ENCODE results near the gene RUBCN.
"Not testable (repeated sequence)": the region's sequence is repeated elsewhere in the genome, so short reads cannot be mapped to it uniquely, and the experiment has no call there.

Gene RUBCN

DNA sequence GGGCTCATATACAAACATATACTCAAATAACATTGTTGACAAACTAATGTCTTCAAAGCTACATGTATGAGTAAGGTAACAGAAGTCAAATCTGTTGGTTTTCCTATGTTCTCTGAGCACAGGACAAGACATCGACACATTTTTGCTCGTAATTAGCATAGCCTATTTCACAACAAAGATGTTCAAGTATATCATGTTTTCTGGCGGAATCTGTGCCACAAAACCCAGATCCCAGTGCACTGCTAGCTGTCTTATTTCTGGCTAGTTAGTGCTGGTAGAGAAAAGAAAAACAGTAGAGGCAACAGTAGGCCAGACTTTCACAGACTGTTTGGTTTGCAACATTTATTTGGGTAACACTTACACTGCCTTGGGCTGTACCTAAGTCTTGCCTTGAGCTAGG is 51.2 kb downstream of the RUBCN start:
- no peak for DNase-seq (ENCODE audit: low spot score)

- no peak for DNase-seq (ENCODE audit: low spot score)
Measured at GRCh38 chr3:197683191-197683590, 53.5 kb downstream of the RUBCN start.

DNA sequence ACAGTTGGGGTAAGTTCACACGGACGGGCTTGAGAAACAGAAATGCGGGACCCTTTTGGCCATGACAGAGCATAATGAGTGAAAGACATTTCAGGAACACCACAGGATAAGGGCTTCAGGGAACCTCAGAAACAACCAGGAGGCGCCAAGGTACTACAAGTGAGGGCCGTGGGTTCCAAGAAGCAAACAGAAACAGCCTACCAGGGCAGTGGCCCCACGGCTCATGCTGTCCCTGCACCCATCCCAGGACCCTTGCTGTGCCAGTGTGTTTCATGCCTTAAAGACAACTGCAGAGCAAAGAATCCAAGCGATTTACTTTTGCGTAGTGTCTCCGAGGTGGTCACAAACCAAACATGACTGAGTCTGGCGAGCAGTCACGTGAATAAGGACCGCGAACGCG is 54.0 kb downstream of the RUBCN start:
- DNase-seq (ENCODE audit: low spot score): no peak

DNA sequence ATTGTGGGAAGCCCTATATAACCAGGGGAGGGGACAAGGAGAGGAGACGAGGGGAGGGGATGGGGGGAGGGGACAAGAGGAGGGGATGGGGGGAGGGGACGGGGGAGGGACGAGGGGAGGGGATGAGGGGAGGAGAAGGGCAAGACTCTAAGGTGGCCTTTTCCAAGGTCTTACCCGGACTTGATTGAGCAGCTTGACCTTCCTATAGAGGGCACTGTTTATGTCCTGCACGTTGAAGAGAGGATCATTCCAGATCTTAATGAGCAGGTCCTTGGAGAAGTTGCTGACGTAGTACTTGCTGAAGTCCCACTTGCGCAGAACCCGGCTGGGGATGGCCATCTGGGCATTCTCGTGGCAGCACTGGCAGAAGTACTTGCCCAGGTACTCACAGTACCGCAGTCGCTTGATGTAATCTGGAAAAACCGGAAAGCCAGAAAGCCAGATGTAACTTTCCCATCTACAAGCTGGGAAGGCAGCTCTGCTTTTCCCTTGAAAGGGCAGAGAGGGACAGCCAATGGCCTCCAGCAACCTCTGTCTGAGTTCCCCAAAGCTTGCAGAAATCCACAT is 55.7 kb downstream of the RUBCN start:
- DNase-seq (ENCODE audit: low spot score): no peak

- no peak for DNase-seq (ENCODE audit: low spot score)
Measured at GRCh38 chr3:197675951-197676350, 60.8 kb downstream of the RUBCN start.

- DNase-seq (ENCODE audit: low spot score): no peak
Measured at GRCh38 chr3:197675563-197675860, 61.2 kb downstream of the RUBCN start.

GRCh38 chr3:197674741-197675562 is 61.8 kb downstream of the RUBCN start:
- no peak for DNase-seq (ENCODE audit: low spot score)

DNA sequence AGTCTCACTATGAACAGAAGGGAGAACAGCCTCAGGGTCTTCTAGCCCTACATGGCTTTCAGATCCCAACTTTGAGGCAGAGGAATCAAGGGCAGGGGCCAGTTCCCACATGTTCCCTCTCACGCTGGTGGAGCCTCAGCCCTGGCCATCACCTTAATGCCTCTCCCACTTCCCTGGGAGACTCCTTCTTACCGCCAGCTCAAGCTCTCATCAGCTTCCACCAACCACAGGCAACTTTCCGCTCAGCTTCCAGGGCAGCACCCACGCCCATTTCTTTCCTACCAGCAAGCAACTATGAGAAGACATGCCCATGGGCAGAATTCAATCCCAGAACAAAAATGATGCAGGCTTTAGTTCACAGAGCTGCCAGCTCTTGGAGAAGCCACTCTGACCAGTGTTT is 63.5 kb downstream of the RUBCN start:
- DNase-seq (ENCODE audit: low spot score): no peak

GRCh38 chr3:197670361-197670760 is 66.3 kb downstream of the RUBCN start:
- no peak for DNase-seq (ENCODE audit: low spot score)

DNA sequence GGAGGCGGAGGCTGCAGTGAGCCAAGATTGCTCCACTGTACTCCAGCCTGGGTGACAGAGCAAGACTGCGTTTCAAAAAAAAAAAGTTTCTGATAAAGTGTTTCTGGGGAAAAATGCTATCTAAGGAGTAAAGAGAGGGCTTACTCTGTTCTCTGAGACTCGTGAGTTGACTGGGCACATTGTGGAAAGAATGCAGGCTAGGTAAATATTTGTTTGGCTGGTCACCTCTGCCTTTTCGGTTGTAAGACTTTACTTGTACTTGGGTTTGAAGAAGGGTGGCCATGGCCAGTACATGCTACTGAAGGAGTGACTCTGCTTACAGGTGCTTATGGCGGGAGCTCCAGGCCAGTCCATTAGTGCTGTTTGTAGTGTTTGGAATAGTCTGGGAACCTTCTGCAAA is 68.7 kb downstream of the RUBCN start:
- DNase-seq (ENCODE audit: low spot score): no peak

DNA sequence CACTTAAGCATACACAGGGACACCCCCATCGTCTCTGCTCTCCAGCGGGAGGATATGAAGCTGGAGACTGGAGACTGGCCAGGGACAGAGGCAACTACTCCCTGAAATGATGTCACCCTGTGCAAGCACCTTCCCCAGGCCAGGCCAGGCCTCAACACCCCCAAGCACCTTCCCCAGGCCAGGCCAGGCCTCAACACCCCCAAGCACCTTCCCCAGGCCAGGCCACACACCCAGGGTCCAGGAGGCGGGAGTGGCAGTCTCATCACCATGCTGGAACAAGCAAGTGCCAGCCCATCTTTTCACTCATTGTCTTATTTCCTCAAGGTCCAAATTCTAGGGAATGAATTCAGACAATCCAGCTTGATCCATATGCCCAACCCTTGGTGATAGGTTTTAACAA is 69.4 kb downstream of the RUBCN start:
- DNase-seq (ENCODE audit: low spot score): not testable (repeated sequence)

DNA sequence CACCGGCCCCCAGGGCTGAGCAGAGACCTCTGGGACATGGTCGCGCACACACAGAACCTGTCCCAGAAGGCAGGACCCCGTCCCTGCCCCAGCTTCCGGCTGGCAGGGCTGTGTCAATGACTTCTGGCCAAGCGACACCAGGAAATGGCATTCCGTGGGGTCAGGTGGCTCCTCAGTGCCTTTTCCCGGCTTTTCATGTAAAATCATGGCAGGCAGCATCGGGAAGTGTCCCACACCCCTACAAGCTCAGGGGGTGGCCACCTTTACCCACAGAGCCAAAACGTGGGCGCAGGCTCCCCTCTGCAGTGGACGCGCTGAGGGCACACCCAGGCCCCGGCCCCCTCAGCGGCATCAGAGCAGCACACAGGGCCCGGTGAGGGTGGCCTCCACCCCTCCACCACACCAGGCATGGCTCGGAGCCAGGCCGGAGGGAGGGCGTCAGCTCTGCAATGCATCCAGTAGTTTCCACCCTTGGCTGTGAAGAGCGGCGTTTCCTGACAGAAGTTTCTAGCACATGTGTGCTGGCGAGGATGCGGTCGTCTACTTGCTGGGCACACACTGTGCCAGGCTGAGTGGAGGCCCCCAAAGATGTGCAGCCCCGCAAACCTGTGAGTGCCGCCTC is 70.4 kb downstream of the RUBCN start:
- DNase-seq (ENCODE audit: low spot score): not testable (repeated sequence)

GRCh38 chr3:197665549-197665948 is 71.2 kb downstream of the RUBCN start:
- DNase-seq (ENCODE audit: low spot score): not testable (repeated sequence)

DNA sequence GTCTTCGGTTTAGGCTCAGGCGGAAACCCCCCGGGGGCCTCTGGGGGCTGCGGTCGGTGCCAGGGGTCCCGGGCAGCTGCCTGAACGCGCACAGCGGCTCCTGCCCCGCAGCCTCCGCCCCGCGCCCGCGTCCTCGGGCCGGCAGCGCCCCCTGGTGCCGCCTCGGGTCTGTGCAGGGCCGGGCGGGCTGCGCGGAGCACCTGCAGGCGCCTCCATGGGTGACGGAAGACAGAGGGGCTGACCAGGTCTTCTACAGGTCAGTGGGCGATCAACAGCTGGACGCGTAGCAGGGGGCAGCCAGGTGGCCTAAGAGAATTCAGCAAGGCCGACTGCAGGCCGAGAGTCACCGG is 71.6 kb downstream of the RUBCN start:
- DNase-seq (ENCODE audit: low spot score): not testable (repeated sequence)

GRCh38 chr3:197664414-197665141 is 72.1 kb downstream of the RUBCN start:
- DNase-seq (ENCODE audit: low spot score): peak; percentile 11

DNA sequence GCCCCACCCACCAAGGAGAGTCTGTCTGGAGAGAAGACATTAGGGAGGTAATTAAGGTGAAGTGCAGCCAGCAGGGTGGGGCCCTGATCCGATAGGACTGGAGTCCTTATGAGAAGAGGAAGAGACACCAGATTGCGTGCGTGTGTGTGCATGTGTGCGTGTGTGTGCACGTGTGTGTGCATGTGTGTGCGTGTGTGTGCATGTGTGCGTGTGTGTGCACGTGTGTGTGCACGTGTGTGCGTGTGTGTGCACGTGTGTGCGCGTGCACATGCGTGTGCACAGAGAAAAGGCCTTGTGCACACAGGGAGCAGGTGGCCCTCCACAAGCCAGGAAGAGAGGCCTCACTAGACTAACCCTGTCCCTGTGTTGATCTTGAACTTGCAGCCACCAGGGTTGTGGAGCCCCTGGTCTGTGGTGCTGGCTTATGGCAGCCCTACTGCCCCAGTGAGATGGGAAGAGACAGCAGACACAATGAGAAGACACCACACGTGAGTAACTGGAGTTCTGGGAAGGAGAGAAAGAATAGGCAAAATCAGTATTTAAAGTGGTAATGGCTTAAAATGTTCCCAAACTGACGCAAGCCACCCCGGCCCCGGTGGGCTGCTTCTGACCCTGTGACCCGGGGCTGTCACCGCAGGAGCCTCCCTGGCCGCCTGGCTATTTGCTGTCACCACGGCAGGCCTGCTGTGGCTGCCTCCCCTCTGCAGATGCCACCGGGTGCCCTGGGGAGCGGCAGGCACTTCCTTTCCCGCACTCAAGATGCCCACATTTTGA is 73.2 kb downstream of the RUBCN start:
- DNase-seq (ENCODE audit: low spot score): not testable (repeated sequence)

GRCh38 chr3:197662352-197662751 is 74.4 kb downstream of the RUBCN start:
- not testable (repeated sequence) for DNase-seq (ENCODE audit: low spot score)

DNA sequence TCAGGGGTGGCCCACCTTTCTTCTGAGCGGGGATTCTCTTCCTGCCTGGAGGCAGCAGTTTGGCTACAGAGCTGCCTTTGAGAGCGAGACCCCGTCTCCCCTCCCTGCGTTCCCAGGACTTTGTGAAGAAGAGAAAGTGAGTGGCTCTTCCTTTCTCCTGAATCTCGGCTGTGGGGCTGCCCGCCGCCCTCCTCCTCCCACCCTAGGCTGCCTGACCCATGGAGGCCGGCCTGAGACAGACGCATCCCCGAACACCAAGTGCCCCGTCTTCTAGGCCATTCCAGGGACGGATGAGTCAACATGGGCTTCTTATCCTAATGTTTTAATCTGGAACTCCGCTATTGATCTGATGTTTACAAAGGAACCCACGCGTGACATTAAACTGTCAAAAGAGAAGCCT is 74.8 kb downstream of the RUBCN start:
- DNase-seq (ENCODE audit: low spot score): not testable (repeated sequence)

- DNase-seq (ENCODE audit: low spot score): not testable (repeated sequence)
Measured at GRCh38 chr3:197661234-197661834, 75.4 kb downstream of the RUBCN start.

DNA sequence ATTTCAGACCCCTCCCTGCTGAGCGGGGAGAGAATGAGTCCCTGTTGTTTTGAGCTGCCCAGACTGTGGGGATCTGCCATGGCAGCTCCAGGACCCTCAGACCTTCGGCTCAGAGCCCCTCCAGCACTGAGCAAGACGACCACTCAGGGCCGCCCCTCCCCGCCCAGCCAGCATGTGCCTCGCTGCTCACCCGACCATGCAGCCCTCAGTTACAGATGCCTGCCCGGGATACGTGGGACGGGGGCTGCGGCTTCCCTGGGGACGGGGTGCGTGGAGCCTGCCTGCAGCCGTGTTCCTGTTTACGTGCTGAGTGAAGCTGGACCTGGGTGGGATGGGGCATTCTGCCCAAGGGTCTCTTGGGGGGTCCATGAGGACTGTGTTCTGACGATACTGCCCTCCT is 77.0 kb downstream of the RUBCN start:
- DNase-seq (ENCODE audit: low spot score): not testable (repeated sequence)

GRCh38 chr3:197659144-197659543 is 77.6 kb downstream of the RUBCN start:
- DNase-seq (ENCODE audit: low spot score): not testable (repeated sequence)

DNA sequence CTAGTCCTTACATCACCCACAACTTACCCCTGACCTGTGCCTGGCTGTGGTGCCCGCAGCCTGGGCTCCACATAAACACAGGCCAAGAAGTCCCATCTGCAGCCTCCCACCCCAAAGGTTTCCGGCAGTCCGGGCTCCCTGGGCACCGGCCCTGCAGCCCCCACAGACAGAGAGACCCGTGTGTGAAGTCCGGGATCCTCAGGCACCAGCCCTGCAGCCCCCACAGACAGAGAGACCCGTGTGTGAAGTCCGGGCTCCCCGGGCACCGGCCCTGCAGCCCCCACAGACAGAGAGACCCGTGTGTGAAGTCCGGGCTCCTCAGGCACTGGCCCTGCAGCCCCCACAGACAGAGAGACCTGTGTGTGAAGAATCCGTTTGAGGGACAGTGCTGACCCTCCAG is 78.0 kb downstream of the RUBCN start:
- DNase-seq (ENCODE audit: low spot score): not testable (repeated sequence)

Measured in CD4-positive, alpha-beta T cell treated with Interleukin-15 for 4 hours (primary cell).